NK-92 (cell line): Measurements from ENCODE around the gene A1BG.
A peak's percentile ranks its signal among the peaks of the same experiment; 100 is the strongest.
"Not testable (repeated sequence)": the region's sequence is repeated elsewhere in the genome, so short reads cannot be mapped to it uniquely, and the experiment has no call there.

Experiments
- DNase-seq: peaks from one replicate; lab custom pipeline; 2025; ENCODE audit not compliant: unreplicated experiment; lab: John Stamatoyannopoulos, UW

Gene A1BG

DNA sequence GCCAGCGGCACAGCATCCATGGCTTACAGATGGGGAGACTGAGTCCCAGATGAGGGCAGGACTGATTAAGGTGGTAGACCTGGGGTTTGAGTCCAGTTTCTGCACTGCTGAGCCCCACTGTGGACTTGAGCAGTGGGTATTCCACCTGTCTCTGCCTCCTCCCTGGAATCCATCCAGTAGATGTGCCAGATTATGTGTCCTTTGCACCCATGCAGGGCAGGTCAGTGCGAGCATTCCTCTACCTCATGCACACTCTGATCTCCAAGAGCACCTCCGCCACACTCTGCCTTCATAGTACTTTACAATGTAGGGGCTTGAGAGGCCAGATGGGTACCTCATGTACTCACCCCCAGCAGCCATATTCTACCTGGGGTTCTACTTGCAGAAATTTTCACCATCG is 16.5 kb downstream of the A1BG start:
- no peak for DNase-seq

DNA sequence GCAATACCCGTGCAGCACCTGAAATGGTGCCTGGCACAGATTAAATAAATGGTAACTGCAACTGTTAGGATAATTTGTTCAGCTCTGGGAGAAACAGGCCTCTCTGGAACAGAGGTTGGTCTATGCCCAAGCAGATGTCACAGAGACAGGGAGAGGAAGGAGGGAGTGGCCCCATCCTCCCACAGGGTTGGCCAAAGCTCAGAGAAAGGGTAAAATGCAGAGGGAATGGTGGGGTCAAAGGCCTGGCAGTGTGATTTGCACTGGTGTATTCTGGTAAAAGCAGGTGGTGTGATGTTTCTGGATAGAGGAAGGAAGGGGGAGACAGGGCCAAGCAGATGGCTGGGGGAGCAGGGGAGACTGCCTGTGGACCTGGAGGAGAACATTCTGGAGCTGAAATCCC is 17.1 kb downstream of the A1BG start:
- no peak for DNase-seq

DNA sequence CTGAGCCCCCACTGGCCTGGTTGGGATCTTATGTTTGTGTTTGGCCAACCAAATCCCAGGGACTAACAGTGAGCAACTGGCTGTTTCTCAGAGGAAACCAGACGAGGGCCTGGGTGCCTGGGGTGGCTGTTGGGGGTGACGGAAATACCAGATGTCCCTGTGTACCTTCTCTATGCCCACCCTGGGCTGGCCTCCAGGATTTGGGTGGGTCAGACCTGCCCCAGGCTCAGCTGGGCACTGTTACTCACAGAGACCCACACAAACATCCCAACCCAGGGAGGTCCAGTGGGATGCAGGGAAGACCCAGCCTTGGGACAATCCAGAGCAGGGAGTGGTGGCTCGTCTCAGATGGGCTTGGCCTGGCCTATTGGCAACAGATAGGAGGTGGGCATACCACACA is 17.7 kb downstream of the A1BG start:
- no peak for DNase-seq

DNA sequence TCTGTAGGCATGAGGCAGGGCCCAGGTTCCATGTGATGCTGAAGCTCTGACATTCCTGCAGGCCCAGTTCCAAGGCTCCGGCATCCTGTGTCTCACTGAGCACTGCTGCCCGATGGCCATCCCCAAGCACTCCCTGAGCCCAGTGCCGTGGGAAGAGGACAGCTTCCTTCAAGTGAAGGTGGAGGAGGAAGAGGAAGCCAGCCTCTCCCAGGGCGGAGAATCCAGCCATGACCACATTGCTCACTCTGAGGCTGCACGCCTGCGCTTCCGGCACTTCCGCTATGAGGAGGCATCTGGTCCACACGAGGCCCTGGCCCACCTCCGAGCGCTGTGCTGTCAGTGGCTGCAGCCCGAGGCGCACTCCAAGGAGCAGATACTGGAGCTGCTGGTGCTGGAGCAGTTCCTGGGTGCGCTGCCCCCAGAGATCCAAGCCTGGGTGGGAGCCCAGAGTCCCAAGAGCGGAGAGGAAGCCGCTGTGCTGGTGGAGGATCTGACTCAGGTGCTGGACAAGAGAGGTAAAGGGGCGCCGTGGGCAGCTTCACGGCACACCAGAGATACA is 18.5 kb downstream of the A1BG start:
- no peak for DNase-seq

DNA sequence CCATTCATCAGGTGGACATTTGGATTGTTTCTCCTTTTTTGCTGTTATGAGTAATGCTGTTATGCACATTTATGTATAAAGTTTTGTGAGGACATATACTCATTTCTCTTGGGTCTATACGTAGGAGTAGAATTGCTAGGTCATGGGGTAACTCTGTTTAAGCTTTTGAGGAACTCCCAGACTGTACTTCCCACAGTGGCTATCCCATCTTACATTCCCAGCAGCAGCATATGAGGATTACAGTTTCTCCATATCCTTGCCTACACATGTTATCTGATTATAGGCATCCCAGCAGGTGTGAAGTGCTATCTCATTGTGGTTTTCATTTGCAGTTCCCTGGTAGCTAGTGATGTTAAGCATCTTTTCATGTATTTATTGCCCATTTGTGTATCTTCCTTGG is 20.6 kb downstream of the A1BG start:
- DNase-seq = no peak

DNA sequence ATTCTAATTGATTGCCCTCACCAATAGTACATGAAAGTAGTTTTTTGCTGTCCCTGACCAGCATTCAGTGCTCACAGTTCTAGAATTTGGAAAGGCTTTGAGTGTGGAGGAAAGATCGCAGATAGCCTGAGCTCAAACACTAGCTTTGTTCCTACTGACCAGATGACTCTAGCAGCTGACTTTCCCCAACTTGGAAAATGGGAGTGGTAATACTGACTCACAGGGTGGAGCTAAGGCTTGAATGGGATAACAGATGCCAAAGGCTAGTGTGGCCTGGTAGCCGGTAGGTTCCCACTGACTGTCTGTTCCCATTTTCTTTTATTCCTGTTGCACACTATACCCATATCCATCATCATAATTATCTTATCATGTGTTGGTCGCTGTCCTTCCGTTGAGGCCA is 22.8 kb downstream of the A1BG start:
- no peak for DNase-seq

DNA sequence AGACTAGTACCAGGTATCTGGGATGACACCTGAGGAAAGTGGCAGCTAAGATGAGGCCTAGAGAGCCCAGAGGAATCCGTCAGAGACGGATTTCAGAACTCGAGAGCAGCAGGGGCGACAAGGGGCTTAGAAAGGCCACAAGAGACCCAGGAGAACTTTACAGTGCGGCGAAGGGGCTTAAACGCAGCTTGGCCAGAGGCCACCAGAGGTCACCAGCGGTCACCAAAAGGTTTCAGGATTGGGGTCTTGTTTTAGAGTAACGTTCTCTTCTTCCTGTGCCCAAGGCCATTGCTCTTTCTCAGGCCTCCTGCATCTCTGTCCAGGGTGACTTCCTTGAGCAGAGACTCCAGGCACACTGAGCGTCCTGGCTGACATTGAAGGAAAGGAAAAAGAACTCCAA is 24.3 kb downstream of the A1BG start:
- DNase-seq = no peak

DNA sequence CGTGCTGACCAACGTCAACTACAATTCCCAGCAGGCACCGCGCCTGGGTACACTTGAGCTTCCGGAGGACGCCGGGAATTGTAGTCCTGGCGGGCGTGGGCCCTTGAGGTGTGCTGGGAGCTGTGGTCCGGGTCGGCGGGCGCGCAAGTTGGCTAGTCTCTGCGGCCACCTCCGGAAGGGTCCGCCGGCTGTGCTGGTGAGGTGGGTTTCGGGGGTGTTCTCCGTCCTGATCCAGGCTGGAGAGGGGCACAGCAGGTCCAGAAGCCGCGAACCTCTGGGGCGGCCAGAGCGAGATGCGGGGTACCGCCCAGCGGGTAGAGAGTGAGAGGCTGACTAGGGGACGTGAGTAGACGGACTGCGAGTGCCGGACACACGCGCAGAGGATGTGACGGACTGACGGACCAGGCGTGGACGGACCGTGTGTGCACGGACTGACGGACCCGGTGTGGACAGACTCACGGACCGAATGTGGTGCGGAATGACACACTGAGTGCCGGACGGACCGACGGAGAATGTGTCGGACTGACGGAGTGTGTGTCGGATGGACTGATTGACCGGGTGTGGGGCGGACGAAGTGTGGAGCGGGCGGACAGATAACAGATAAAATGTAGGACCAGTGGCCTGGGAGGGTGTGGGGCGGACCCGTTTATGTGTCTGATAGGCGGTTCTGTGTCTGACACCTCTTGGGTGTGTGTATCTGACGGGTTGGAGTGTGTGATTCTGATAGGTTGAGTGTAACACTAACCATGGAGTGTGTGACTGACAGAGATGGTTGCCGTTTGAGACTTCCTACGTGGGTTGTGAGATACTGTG is 26.2 kb downstream of the A1BG start, which contains the start of gene ZSCAN22:
TSS of gene ZSCAN22 (plus strand) at position 81 of the 813 bp plus-strand sequence. CDS start 7,809 bp downstream, outside the sequence.
- DNase-seq = no peak

DNA sequence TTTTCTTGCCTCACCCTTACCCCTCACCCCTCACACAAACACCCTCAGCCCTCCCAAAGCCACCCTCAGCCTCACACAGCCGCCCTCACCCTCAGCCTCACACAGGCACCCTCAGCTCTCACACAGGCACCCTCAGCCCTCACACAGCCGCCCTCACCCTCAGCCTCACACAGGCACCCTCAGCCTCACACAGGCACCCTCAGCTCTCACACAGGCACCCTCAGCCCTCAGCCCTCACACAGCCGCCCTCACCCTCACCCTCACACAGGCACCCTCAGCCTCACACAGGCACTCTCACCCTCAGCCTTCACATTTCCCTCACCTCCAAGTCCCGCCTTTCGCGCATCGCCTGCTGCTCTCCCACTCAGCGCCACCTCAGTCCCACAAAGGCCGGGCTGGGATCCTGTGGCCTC is 26.8 kb downstream of the A1BG start:
- no peak for DNase-seq

DNA sequence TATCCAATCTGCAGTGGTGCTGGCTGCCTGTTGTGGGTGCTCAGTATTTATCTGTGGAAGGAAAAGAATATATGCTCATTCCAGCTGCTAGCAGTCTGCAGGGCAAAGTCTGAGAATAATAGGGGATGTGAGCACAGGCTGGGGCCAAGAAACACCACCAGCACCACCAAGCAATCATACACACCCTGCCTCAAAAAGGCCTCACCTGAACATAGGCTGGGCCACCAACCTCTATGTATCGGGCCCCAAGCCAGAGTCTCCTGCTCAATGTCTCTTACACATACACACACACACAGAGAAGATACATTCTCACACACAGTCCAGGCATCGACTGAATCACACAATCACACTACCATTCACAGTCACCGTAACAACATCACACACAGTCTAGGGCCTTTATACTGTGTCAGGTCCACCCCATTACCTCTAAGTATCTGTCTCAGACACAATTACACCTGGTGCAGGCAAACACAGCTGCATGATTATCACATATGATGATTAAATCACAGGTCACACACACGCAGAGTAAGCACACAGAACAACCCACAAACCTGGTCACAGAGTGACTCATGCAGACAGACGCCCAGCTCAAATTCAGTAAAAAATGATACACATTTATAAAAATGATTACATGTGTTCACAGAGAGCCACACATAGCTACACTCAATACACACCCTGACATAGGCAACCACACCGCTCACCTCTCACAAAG is 27.8 kb downstream of the A1BG start:
- DNase-seq = no peak

DNA sequence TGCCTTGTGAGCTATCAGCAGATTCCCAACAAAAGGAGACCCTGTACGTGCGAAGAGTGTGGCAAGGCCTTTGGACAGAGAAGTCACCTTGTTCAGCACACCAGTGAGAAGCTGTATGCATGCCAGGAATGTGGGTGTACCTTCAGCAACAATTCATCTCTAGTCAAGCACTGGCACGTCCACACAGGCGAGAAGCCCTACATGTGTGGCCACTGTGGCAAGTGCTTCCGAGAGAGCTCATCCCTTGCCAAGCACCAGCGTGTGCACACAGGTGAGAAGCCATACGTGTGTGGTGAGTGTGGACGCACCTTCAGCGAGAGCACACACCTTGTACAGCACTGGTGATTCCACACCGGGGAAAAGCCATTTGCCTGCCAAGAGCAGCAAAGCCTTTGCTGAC is 34.1 kb downstream of the A1BG start:
- no peak for DNase-seq

DNA sequence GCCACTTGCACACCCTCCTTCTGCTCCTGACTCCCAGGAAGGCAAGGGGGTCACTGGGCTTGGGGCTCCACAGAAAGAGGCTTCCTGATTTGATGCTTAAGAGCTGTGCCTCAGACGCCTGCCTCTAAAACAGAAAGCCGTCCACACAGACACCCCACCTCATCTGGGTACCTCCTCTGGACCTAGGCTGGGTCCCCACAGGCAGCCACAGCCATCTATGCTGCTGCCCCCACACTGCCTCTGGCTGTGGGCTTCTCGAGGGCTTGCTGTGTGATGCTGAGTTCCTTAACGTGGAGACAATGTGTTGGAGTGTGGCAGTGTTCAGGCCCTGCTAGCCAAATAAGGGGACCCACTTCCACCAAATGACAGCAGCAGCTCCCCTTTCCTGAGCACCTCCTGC is 35.0 kb downstream of the A1BG start:
- DNase-seq = no peak

DNA sequence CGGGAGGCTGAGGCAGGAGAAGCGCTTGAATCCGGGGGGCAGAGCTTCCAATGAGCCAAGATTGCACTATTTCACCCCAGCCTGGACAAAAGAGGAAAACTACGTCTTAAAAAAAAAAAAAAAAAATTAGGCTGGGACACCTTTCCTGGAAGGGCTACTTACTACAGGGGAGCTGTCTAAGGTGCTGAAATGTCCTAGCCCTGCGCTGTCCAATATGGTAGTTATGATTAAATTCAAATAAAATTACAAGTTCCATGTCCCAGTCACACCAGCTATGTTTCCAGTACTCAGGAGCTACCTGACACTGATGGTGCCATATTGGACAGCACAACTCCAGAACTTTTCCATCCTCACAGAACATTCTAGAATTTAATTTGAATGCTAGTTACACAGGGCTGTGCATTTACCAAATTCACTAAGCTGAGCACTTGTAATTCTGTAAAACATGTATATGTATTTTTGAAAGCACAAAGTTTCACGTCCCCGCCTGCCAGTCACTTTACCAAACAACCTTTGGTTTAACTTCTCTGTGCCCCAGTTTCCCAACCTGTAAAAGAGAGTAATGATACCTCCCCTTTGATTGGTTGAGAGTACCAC is 35.7 kb downstream of the A1BG start:
- DNase-seq = no peak

DNA sequence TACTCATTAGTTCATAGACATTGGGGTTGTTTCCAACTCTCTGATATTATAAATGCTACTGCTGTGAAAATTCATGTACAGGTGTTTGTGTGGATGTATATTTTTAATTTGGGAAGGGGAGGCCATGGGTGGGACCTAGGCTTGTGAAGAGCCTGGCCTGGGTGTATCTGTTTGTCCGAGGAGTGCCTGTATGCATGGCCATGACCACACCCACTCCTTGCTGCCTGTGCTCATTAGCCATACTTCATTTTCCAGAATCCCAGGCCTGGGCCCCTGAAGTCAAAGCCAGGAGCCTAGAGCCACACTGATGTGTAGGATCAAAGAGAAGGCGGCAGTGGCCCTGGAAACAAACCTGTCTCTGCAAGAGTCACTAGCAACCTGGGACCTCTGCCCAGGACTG is 37.7 kb downstream of the A1BG start:
- no peak for DNase-seq

DNA sequence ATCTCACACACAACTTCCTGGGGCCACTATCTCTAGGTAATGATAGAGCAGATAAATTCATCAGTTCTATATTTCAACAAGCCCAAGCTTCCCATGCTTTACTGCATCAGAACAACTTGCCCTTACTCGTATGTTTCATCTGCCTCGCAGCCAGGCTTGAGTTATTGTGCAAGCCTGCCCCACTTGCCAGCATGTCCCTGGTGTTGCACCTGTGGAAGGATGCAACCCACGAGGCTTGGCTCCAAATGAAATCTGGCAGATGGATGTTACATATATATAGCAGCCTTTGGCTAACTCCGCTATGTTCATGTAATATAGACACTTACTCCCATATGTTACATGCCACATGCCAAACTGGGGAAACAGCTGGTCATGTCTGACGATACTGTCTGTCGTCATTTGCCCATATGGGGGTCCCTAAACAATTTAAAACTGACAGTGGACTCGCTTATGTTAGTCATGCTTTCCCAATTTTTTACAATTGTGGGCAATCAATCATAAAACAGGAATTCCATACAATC is 41.9 kb downstream of the A1BG start:
- no peak for DNase-seq

DNA sequence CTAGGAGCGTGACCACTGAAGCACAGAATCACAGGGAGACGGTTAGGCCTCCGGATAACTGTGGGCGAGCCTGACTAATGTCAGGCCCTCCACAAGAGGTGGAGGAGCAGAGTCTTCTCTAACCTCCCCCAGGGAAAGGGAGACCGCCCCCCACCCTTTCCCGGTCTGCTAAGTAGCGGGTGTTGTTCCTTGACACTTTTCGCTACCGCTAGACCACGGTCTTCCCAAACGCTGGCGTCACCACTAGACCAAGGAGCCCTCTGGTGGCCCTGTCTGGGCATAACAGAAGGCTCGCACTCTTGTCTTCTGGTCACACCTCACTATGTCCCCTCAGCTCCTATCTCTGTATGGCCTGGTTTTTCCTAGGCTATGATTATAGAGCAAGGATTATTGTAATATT is 42.6 kb downstream of the A1BG start:
- DNase-seq = not testable (repeated sequence)

DNA sequence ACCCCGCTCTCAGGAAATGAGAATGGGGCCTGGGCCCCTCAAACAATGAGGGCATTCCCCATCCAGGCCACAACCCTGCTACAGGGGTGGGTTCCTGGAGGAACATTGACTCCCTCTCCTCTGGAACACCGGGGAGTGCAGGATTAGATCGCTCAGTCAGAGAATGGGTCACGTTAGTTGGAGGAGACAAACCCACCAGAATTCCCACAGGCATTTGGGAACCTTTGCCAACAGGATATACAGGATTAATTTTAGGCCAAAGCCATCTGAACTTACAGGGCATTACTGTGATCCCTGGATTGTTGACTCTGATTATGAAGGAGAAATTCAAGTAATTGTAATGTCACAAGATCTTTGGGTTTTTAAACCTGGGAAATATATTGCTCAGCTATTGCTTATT is 45.6 kb downstream of the A1BG start:
- no peak for DNase-seq

DNA sequence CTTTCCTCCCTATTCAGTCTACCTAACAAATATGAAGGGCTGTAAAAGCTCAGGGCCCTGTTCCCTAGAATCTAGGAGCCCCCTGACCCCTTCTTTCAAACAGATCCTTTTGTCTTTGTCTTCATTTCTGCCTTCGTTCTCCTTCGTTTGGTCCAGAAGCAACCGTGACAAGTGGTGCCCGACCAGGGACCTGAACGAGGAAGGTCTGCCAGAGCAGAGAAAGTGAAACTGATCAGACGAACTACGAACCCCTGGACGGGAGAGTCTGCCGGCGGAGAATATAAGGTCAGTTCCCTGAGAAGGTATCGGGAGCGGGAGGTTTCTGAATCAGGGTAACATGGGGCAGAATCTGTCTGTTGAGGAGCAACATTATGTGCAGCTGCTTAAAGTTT is 47.4 kb downstream of the A1BG start:
- DNase-seq = no peak

DNA sequence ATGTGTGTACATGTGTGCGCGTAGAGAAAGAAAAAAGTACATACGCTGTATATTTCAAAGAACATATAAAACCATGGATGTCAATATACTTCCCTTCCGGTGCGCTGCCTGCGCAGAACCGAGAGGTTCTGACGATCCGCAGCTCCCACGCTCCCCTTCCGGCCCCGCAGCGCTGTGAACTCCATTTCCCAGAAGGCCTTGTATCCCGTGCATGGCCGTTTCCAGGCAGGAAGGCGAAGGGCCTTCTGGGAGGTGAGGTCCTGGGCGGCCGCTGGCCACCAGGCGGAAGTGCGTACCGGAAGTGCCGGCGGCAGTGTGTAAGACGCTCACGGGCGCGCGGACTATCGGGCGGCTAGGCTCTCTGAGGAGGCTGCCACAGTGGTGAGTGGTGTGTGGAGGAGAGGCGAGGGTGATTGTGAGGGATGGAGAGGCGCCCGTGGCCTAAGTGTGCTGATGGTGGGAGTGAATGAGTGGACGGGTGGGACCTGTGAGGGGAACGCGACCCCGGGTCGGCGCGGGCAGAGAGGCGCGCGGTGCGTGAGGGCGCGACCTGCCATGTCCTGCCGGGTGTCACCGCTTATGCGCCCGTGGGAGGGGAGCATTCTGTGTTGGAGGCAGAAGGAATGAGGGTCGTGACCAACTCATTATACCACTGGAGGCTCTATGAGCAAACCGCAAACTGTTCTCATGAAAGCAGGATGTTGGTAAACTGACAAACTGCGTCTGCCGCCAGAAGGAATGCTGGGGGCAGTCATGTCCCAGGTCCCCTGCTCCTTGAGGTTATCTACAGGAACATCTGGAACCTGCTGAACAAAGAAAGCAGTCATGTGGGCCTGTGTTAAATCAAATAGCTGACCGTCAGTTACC is 48.0 kb downstream of the A1BG start, which contains the start of gene ERVK3-1:
TSS of gene ERVK3-1 (plus strand) at position 313 of the 867 bp plus-strand sequence. CDS start 6,792 bp downstream, outside the sequence.
- peak; percentile 68 for DNase-seq

DNA sequence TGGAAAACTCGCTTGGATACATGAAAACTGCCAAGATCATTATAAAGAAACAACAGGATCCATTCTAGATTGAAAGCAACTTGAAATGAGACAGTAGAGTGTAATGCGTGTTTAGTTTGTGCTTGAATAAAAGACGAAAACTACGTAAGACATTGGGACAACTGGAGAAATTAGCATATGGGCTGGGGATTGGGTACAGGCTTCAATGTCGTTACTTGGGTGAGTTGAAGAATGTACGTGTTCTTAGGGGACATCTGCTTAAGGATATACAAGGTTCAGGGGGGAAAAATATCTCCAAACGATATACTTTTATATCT is 48.6 kb downstream of the A1BG start:
- DNase-seq = no peak

DNA sequence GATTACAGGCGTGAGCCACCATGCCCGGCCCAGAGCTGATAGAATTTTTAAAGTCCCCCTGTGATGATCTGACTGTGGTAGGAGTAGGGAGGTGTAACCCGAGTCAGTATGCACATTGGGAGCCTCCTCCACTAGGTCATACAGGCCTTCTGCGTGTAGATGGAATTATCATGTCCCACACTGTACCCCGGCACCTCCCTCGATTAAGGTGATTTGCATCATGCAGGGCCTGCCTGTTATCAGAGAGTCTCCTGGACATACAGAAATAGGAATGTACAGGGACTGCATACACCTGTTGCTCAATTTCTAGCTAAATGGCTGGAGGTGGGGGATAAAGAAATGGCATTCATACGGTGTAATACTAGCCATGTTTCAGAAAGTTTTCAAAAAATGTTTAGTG is 49.0 kb downstream of the A1BG start:
- no peak for DNase-seq
